HG03039 (cell line): ENCODE data around the gene TSPYL6.

Experiments
- ATAC-seq: cut with Tn5 transposase; IDR thresholded peaks from one replicate; pipeline ENCODE4 v1.9.1; 2021; ENCODE audit warnings: mild to moderate bottlenecking, moderate library complexity; ENCODE audit not compliant: unreplicated experiment

The TSPYL6 gene

DNA sequence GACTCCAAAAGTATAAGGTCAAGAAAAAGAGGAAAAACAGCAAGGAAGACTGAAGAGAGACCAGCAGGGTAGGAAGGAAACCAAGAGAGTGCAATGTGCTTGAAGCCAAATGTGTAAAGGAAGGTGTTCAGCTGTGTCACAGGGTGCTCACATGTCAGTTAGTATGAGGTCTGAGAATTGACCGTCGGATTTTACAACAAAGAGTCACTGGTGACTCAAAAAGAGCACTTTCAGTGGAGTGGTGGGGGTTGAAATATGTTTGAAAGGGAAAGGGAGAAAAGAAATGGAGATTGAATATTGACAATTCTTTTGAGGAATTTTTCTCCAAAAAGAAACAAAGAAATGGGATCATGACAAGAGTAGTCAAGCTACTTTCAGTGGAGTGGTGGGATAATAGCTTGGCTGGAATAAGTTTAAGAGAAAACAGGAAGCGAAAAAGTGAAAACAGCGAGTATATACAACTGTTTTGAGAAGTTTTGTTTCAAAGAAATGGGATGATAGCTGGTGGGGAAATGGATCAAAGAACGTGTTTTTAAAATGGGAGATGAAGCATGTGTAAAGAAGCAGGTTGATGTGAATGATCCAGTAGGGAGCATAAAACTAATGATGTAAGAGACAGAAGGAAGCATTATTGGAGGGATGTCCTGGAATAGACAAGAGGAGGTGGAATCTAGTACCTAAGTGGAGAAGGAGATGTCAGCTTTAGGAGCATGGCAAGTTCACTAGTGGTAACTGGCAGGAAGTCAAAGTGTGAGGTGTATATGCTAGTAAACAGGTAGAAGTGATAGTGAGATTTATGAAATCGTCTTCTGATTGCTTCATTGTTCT is 3.6 kb upstream of the TSPYL6 start:
- ATAC-seq: no peak

DNA sequence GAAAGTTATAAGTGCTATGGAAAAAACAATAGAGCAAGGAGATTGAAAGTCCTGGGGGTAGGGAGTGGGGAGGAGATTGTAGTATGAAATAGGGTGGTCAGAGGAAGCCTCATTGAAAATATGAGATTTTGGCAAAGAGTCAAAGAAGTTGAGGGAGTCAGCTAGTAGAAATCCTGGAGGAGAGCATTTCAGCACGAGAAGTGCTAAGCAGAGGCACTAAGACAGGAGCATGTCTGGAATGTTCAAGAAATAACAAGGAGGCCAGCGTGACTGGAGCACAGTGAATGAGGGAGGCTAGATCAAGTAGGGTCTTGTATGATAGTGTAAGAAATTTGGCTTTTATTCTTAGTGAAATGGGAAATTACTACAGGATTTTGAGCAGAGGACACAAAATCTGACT is 2.1 kb upstream of the TSPYL6 start:
- no peak for ATAC-seq

DNA sequence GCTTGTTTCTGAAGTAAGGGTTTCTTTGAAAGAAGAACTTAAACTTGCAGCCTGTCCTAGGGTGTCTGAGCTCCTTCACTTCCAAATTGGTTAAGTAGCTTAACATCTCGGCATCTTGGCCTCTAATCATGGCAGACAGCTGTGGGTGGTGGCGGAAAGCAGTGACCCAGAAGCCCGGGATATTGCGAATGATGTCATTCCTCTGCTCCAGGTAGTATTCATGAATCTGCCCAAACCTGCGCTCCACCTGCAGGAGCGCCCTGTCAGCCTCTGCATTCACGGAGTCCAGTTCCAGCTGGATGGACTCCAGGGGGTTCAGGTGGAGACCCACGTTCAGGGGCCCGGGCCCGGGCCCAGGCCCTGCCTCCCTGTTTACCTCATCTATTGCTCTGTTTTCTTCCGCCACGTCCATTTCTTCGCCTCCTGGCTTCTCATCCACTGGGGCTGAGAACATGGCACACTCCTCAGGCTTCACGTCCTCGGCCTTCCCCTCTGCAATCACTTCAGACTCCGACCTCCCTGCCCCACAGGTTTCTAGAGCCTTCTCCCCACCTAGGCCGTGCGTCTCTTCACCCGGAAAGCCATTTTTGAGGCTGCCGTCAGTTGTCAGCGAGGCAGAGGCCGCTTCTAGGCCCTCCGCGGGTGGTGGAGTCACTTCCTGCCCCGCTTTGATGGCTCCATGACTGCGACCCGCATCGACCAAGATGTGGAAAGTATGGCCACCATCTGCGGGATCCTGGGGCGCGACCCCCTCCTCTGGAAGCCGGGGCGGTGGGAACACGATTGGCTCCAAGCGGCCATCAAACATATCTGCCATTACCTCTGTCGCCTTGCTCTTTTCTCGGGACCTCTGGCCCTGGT is 569 bp downstream of the TSPYL6 start:
- ATAC-seq: no peak

DNA sequence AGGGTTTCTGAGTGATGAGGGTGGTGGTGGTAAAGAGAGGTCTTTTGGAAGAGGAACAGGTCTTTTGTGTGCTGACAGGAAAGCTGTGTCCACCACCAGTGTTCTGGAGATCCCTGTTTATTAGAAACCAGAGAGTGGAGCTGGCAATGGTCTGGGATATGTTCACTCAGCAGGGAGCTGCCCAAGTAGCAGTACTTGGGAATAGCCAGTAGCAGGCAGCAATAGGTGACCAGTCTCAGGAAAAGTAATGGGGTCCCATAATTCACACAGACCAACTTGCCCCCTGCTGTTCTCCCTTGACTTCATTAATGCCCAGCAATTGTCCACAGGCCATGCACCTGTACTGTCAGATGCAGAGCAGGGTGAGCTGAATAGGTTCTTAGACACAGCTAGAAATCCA is 1.8 kb downstream of the TSPYL6 start:
- ATAC-seq: no peak

DNA sequence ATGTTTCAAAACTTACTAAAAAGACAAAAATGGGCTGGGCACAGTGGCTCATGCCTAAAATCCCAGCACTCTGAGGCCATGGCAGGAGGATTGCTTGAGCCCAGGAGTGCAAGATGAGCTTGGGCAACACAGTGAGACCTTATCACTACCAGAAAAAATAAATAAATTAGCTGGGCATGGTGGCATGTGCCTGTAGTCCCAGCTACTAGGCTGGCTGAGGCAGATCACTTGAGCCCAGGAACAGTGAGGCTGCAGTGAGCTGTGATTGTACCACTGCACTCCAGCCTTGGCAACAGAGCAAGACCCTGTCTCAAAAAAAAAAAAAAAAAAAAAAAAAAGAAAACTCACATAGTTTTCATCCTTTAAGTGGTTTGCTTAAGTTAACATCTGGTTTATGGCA is 6.4 kb downstream of the TSPYL6 start:
- no peak for ATAC-seq

DNA sequence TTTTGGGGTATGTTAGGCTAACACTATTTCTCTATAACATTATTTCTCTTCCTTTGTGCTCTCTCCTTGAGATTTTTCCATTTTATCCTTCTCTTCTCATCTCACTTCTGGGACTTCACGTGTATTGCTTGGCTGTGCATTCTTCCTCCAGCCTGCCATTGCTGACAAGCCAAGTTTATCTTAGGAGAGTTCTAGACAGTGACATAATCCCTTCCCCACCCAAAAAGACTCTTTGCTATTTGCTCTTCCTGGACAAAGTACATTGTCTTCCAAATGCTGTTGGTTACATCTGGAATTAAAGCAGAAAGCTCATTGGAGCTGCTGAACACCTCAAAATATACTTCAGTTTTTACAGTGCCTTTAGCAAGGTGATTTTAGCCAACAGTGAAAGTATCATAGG is 8.9 kb downstream of the TSPYL6 start:
- ATAC-seq: no peak

DNA sequence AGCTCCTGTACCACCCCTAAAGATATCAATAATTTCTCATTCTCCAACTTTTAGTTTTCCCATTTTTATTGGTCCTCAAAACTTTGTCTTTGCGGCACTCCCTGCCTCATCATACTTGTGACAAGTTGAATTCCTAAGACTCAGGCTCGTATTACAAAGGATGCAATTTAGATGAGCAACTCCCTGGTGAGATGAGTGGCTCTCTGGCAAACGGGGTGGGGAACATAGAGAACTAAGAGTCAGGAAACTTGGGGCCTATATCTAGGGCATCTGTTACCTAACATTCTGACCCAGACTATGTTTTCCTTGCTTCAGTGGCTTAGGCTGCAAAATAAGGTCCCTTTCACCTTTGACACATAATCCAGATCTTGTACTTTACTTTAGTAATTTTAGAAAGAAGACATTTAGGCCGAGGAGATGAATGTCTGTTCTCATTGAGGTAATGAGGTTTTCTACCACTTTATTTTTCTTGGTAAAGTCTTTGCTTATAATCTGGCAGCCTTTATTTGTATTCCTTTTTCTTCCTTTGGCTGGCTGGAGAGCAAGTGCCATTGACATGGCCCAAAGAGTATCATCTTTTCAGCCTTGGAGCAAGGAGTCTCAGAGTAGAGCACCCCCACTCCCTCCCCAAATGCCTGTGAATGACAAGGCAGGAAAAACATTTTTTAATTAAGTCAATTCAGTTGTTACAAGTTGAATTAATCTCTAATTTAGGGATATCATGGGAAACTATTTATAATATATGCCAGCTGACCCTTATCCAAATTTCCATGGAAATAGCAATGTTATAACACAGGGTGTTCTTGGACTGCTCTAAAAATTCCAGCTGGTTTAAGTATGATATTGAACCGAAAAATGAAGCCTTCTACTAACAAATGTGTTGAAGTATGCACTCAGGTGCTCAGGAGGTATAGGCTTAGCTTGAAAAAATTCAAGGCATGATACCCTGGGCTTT is 15.2 kb downstream of the TSPYL6 start:
- no peak for ATAC-seq

DNA sequence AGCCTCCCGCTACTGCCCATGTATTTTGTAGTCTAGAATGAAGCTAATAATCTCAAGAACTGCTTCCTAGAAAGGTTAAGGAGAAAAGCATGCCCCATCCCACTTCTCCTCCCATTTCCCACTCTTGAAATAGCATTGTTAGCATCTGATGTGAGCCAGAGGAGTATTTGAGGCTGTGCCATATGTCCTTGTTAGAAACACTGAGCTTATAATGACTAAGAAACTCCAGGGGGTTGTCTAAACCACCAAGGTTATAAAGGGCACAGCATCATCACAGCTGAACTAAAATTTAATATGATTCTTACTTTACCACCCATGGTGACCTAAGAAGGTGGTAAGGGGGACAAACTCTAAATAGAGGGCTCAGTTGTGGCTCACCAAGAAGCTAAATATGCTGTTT is 16.6 kb downstream of the TSPYL6 start:
- ATAC-seq: no peak

DNA sequence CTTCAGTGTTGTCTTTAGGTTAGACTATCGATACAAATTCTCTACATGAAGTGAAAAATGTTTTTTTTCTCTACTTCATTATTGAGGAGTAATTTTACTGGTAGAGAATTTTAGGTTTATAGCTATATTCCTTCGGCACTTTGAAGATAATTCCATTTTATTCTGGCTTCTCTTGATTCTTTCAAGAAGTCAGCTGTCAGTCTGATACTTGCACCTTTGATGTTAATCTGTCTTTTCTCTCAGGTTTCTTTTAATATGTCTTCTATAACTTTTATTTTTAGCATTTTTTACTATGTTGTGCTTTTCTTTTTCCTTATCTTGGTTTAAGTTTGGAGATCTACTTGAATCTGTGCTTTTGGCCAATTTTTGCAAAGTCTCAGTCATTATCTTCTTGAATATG is 18.6 kb downstream of the TSPYL6 start:
- no peak for ATAC-seq

DNA sequence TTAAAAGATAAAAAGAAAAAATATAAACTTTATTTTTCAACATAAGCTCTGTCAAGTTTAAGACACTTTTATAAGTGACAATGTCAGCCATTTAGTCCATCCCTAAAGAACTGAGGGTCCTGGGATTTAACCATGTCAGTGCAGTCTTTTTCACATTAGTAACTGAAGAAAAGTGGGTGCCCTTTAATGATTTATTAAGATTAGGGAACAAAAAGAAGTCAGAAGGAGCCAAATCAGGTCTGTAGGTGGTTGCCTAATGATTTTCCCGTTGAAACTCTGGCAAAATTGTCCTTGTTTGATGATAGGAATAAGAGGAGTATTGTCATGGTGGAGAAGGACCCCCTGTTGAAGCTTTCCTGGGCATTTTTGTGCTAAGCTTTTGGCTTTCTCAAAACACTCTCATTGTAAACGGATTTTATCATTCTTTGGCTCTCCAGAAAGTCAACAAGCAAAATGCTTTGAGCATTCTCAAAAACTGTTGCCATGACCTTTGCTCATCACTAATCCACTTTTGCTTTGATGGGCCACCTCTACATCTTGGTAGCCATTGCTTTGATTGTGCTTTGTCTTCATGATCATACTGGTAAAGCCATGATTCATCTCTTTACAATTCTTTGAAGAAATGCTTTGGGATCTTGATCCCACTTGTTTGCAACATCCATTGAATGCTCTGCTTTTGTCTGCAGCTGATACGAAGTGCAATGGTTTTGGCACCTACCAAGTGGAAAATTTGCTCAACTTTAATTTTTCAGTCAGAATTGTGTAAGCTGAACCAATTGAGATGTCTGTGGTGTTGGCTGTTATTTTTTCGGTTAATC is 22.0 kb downstream of the TSPYL6 start:
- ATAC-seq: no peak

DNA sequence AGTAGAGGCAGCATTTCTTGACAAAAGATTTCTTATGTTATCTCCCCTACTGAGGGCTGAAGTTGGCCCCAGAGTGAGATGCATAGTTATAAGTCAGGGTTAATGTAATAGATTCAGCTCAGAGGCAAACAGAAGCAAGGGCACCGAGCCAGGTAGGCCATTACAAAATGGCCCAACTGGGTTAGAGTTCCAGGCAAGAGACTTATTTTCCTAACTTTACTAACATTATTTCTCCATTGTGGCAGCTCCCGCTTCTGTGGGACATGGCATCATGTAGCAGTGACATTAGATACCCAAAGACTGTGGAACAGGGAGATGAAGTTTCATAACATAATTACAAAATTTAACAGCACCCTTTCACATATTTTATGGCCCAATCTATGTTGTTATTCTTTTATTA is 27.1 kb downstream of the TSPYL6 start:
- no peak for ATAC-seq

DNA sequence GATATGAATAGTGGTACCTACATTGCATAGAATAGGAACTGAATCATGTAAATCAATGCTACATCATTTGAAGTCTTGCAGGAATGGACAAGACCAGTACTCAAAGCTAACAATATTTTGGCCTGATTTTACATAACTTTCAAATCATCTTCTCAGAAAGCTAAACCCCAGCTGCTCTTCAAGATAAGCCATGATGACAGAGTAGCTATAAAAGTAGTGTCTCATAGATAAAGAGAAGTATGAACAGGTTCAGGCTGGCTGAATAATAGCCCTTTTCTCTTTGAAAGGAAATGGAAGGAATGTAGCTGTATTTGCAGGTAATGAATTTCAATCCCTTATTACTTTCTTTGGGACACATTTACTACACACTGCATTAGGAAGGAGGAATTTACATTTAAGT is 28.2 kb downstream of the TSPYL6 start:
- no peak for ATAC-seq

DNA sequence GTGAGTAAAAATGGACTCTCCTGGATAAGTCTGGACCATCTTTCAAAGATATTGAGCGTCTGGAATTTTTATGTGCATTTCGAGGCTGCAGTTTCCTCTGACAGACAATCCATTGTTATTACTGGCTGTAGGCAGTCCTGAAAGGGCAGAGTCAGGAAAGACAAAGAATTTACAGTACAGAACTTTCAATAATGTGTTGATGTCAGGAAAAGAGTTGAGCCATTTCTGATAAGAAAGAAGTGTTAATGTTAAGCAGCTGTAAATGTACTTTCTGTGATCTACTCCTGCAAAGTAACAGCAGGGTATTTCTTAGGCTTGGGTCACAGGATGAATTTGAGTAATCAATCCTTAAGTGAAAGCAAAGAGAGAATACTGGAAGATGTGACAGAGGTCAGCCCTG is 29.8 kb downstream of the TSPYL6 start:
- no peak for ATAC-seq

DNA sequence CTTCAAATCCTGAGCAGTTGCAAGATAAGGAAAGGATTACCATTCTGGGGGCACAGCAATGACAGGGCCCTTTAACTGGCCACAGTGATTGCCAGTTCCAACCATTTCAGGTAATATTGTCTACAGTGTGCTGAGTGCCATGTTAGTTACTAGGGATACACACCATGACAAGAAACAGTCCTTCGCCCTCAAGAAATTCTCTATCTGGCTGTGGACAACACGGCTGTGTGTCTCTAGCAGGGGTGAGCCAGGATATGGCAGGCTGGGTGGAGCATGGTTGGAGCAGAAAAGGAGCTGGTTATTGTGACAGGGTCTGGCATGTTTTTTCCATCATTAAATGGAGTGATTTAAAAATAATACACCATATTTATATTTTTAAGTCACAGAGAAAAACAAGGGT is 31.0 kb downstream of the TSPYL6 start:
- ATAC-seq: no peak

DNA sequence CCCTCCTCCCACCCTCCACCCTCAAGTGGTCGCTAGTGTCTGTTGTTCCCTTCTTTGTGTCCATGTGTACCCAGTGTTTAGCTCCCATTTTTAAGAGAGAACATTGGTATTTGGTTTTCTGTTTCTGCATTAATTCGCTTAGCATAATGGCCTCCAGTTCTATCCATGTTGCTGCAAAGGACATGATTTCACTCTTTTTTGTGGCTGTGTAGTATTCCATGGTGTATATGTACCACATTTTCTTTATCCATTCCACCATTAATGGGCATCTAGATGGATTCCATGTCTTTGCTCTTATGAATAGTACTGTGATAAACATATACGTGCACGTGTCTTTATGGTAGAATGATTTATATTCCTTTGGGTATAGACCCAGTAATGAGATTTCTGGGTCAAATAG is 42.9 kb downstream of the TSPYL6 start:
- ATAC-seq: no peak

DNA sequence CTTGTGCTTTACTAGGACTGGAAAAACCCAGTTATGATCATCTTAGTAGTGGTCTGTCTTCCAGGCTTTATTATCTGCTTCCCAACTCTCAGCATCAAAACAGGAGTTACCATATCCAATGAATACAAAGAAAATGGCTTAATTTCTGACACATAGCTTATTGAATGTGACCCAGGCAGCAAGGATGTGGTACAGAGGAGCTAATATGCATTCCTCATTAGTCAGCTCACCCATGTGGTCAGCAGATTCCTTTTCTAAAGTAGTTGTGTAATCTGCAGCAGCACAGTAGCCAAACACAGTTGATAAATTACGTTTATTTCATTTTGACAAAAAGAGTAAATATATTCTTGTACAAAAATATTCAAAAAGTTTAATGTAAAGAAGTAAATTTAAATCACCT is 43.6 kb downstream of the TSPYL6 start:
- ATAC-seq: no peak

DNA sequence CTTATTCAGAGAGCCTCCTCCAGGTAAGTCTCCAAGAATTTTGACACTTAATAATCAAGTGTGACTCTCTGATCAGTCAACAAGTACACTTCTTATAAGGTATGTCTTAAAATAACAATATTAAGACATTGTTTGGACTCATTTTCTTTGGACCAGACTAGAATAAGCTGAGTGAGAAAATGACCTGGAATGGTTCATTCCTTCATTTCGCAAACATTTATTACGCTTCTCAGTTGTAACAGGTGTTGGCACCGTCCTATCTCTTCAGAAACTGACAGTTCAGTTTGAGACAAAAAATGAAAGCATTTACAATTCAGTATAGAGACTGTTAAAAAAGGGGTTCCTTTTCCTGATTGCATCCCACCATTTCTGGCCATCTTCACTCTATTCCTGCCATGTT is 46.6 kb downstream of the TSPYL6 start:
- ATAC-seq: no peak

DNA sequence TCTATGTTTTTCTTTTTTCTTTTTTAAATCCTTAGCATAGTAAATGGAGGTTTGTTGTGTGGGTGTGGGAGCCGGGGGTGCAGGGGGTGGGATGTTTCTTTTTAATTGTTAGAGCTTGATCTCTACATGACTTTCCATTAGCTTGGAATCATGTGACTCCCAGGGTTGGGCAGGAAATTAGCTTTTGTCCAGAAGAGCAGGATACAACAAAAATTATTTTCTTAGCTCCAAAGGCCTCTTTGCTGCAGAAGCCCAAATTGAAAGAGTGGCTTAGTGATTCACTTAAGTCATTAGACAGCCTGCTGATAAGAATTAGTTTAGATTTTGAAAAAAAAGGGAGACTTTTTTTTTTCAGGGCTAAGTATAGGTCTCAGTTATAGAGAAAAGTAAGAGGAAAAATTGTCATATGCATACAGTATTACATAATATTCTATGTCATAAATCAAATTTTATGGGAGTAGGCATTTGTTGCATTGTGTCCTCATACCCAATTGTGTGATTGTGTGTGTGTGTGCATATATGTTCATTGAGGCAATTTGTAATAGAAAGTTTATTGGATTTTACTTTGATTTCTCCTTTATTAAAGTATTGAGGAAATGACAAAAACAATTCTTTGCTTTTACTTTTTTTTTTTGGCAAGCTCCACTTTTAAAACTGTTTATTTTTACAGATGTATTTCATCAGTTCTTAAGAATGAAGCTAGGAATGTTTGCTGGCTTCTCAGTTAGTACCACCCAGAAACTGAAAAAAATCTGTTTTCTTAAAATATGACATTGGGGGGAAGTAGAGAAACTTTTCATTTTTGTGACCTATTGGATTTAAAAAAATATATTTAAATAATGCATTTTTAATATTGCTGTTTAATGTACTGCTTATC is 47.4 kb downstream of the TSPYL6 start:
- no peak for ATAC-seq

DNA sequence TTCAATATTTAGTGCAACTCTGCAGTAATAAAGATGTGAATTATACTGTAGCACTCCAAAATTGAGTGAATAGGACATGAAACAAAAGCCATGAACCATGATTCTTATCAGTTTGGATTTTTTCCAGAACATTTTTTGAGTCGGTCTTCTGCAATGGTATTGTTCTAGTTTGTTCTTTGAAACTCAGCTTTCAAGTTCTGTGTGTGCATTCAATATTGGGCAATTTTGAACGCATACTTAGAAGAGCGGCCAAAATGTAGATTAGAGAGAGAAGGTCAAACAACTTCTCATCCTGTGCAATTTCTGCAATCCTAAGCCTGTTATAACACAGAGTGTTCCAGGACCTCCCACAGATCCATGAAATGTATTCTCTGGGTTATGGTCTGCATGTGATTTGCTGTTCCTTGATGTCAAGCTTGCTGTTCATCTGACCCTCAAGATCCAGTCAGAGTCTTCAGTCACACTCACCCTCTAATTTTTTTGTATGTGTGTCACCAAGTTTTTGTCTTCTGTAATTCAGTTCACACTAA is 48.3 kb downstream of the TSPYL6 start:
- ATAC-seq: no peak
